ENCODE measurements around the gene ALDOB. TPM values are rescaled to one million over a fixed set of nuclear protein-coding genes. Genes with fewer than 3 reads are reported as not detected.

The ALDOB gene
- total RNA-seq, 2 experiments from 2014 or later: not detected

DNA sequence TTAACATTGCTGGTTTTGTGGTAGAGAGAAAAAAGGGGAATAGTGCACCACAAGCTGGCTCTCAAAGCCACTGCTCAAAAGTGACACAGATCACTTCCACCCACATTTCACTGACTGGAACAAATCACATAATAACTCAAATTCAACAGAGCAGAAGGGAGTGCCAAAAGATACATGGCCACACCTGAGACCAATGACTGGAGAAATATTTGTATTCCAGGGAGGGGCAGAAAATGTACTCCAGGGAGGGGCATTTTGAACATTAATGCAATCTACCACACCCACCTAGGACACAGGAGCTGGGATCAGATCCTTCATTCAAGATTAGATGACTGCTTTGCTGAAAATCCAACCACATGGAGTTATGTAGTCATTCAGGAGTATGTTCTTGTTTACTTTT lies 44.8 kb upstream of the ALDOB start:
- Histone ChIP-seq H3K27ac (ENCODE audit: low read depth in 1 of 2, low read length in 2 of 2) (no peak overlapping the region), H3K36me3 (ENCODE audit: insufficient read depth, low read length) (no peaks in the 10 kb centered on the region), H3K4me1 (ENCODE audit: insufficient read depth, low read length) (no peaks in the 10 kb centered on the region), H3K9me3 (ENCODE audit: control insufficient read depth in 1 of 2, insufficient read depth in 1 of 2, low read length in 2 of 2) (peaks cover 0 to 12% of the 10 kb centered on the region in 2 experiments), H3K27me3 (ENCODE audit: control insufficient read depth in 1 of 2, insufficient read depth in 2 of 2, low read length in 2 of 2) (peaks cover 3 to 8% of the 10 kb centered on the region in 2 experiments), H3K4me3 (ENCODE audit: low read length) (no peak overlapping the region)
- intact Hi-C loops (cut with DNase I, micrococcal nuclease): no loop called here
- ATAC-seq (ENCODE audit: poor library complexity) (no peak), DNase-seq (no peak)
- Mint-ChIP-seq H3K27me3 (peaks cover 60% of the 10 kb centered on the region), H3K36me3 (ENCODE audit: low read depth) (no peaks in the 10 kb centered on the region), H3K4me3 (no peak overlapping the region), H3K27ac (no peak overlapping the region), H3K9me3 (no peaks in the 10 kb centered on the region), H3K4me1 (ENCODE audit: low read depth) (no peaks in the 10 kb centered on the region)
- ChIA-PET POLR2A (no interaction called here), CTCF (no interaction called here)
- TF ChIP-seq, protein P1, sequence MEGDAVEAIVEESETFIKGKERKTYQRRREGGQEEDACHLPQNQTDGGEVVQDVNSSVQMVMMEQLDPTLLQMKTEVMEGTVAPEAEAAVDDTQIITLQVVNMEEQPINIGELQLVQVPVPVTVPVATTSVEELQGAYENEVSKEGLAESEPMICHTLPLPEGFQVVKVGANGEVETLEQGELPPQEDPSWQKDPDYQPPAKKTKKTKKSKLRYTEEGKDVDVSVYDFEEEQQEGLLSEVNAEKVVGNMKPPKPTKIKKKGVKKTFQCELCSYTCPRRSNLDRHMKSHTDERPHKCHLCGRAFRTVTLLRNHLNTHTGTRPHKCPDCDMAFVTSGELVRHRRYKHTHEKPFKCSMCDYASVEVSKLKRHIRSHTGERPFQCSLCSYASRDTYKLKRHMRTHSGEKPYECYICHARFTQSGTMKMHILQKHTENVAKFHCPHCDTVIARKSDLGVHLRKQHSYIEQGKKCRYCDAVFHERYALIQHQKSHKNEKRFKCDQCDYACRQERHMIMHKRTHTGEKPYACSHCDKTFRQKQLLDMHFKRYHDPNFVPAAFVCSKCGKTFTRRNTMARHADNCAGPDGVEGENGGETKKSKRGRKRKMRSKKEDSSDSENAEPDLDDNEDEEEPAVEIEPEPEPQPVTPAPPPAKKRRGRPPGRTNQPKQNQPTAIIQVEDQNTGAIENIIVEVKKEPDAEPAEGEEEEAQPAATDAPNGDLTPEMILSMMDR (IDR thresholded peaks at IDR 0.05): no peak

DNA sequence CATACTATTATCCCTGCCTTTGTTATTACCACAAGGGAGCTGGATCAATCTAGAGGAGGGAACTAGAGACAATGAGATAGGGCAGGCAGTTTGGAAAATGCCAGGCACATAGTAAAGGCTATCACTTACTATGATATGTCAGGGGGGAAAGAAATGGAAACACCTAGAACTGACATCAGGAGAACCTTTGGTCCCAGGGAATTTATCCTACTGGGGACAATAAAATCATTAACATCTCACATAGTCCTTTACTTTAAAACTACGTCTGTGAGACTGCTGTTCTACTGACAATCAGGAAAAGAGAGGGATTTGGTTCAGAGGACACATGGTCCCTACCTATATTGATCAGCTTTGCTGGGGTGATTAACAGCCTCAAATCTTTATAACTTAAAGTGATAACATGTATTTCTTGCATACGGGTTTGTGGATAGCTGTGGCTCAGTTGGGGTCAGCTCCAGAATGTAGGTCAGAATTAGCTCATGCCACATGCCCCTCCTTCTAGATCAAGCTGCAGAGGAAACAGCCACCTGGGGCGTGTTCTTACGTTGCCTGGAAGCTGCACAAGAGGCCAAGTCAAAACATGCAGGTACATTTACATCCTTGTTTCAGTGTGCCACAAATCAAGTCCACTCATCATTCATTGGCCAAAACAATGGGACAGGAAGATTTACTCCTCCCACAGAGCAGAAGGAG lies 43.9 kb upstream of the ALDOB start:
- TF ChIP-seq, protein P1 (IDR thresholded peaks at IDR 0.05): no peak
- DNase-seq (no peak), ATAC-seq (ENCODE audit: poor library complexity) (no peak)
- Histone ChIP-seq H3K4me1 (ENCODE audit: insufficient read depth, low read length) (no peaks in the 10 kb centered on the region), H3K27me3 (ENCODE audit: control insufficient read depth in 1 of 2, insufficient read depth in 2 of 2, low read length in 2 of 2) (peaks cover 3 to 12% of the 10 kb centered on the region in 2 experiments), H3K9me3 (ENCODE audit: control insufficient read depth in 1 of 2, insufficient read depth in 1 of 2, low read length in 2 of 2) (peaks cover 0 to 12% of the 10 kb centered on the region in 2 experiments), H3K27ac (ENCODE audit: low read depth in 1 of 2, low read length in 2 of 2) (no peak overlapping the region), H3K36me3 (ENCODE audit: insufficient read depth, low read length) (no peaks in the 10 kb centered on the region), H3K4me3 (ENCODE audit: low read length) (no peak overlapping the region)
- ChIA-PET CTCF (no interaction called here), POLR2A (no interaction called here)
- intact Hi-C loops (cut with DNase I, micrococcal nuclease): no loop called here
- Mint-ChIP-seq H3K36me3 (ENCODE audit: low read depth) (no peaks in the 10 kb centered on the region), H3K4me1 (ENCODE audit: low read depth) (no peaks in the 10 kb centered on the region), H3K9me3 (no peaks in the 10 kb centered on the region), H3K27ac (no peak overlapping the region), H3K4me3 (no peak overlapping the region), H3K27me3 (peaks cover 59% of the 10 kb centered on the region)

DNA sequence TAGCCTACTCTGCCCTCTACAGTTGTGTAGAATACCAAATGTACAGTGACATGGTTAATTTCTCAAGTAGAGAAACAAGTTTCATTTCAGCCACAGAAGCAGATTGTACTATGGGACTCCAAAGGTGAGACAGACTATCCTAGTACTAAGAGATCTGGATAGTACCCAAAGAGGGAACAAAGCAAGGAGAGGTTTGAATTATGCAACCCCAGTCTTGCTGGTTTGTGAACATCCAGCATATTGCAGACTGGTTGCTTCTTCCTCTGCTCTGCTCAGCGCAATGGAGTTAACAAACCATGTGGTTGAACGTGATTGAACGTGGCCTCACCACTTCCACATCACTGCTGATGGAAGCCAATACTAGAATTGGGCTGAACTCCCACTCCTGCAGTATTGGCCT lies 43.3 kb upstream of the ALDOB start:
- DNase-seq (no peak), ATAC-seq (ENCODE audit: poor library complexity) (no peak)
- TF ChIP-seq, protein P1 (IDR thresholded peaks at IDR 0.05): no peak
- Mint-ChIP-seq H3K9me3 (no peaks in the 10 kb centered on the region), H3K4me1 (ENCODE audit: low read depth) (no peaks in the 10 kb centered on the region), H3K4me3 (no peak overlapping the region), H3K27ac (no peak overlapping the region), H3K36me3 (ENCODE audit: low read depth) (no peaks in the 10 kb centered on the region), H3K27me3 (peaks cover 58% of the 10 kb centered on the region)
- no peak overlapping the region for H3K4me3 ChIP-seq (ENCODE audit: low read length)
- H3K9me3 ChIP-seq (ENCODE audit: control insufficient read depth in 1 of 2, insufficient read depth in 1 of 2, low read length in 2 of 2): peaks cover 0 to 12% of the 10 kb centered on the region in 2 experiments
- ChIA-PET CTCF (no interaction called here), POLR2A (no interaction called here)
- no peaks in the 10 kb centered on the region for H3K4me1 ChIP-seq (ENCODE audit: insufficient read depth, low read length)
- H3K27ac ChIP-seq (ENCODE audit: low read depth in 1 of 2, low read length in 2 of 2): no peak overlapping the region
- H3K27me3 ChIP-seq (ENCODE audit: control insufficient read depth in 1 of 2, insufficient read depth in 2 of 2, low read length in 2 of 2): peaks cover 3 to 14% of the 10 kb centered on the region in 2 experiments
- no peaks in the 10 kb centered on the region for H3K36me3 ChIP-seq (ENCODE audit: insufficient read depth, low read length)
- intact Hi-C loops (cut with DNase I, micrococcal nuclease): no loop called here

Data from CD4-positive, alpha-beta T cell (primary cell).